Upper lobe of left lung (tissue), 6 donors: ENCODE data around the gene FGF16. TPM values are rescaled to one million over a fixed set of nuclear protein-coding genes. Genes with fewer than 3 reads are reported as not detected.
"Not testable (repeated sequence)": the region's sequence is repeated elsewhere in the genome, so short reads cannot be mapped to it uniquely, and the experiment has no call there.

Experiments used
- ATAC-seq, 2 donors: fragments of 200-7000 bp; cut with Tn5 transposase; one replicate each; pipeline ENCODE4 v1.9.1; 2022; ENCODE audit warnings: mild to moderate bottlenecking in 2 of 2, moderate library complexity in 2 of 2; ENCODE audit not compliant: low FRiP score in 2 of 2
- DNase-seq, 2 donors: peaks; one replicate each; pipeline ENCODE4 v3.0.0-alpha.2; 2019 to 2020
- H3K27ac ChIP-seq, 4 donors: fragments of 200-600 bp; sonication (generic); one replicate each; pipeline ENCODE4 v1.5.1; 2016 to 2019
- H3K27me3 ChIP-seq, 4 donors: fragments of 200-600 bp; sonication (generic); one replicate each; pipeline ENCODE4 v1.5.1; 2017 to 2019
- H3K36me3 ChIP-seq, 4 donors: fragments of 200-600 bp; sonication (generic); one replicate each; pipeline ENCODE4 v1.5.1; 2016 to 2019
- H3K4me1 ChIP-seq, 4 donors: fragments of 200-600 bp; sonication (generic); one replicate each; pipeline ENCODE4 v1.5.1; 2018 to 2019
- H3K4me3 ChIP-seq, 4 donors: fragments of 200-600 bp; sonication (generic); one replicate each; pipeline ENCODE4 v1.5.1; 2017 to 2019; ENCODE audit warnings: mild to moderate bottlenecking in 2 of 4, moderate library complexity in 1 of 4
- H3K9me3 ChIP-seq, 4 donors: fragments of 200-600 bp; sonication (generic); one replicate each; pipeline ENCODE4 v1.5.1; 2018 to 2019
- CTCF ChIP-seq, 6 experiments: fragments of 450-650 bp in 4 of 6; fragments of 200-600 bp in 2 of 6; sonication (generic) in 2 of 6; IDR thresholded peaks; one replicate each; pipeline ENCODE4 v1.5.1; 2016 to 2019; ENCODE audit warnings: antibody characterized with exemption in 6 of 6
- EP300 ChIP-seq, 4 donors: sonication (generic); formaldehyde crosslinking; IDR thresholded peaks; one replicate each; pipeline ENCODE4 v1.5.1; 2017; ENCODE audit warnings: antibody characterized with exemption in 4 of 4, control low read depth in 2 of 4
- POLR2A ChIP-seq, 4 donors: fragments of 450-650 bp; IDR thresholded peaks; one replicate each; pipeline ENCODE4 v1.5.1; 2016 to 2017; ENCODE audit warnings: antibody characterized with exemption in 4 of 4, mild to moderate bottlenecking in 2 of 4
- POLR2AphosphoS5 ChIP-seq, 2 donors: sonication (generic); formaldehyde crosslinking; IDR thresholded peaks; one replicate each; pipeline ENCODE4 v1.5.1; 2017; ENCODE audit warnings: antibody characterized with exemption in 2 of 2
- WGBS, 2 donors: methylation state at CpG; one replicate each; pipeline ENCODE4 v1.1.5; 2017 to 2018; 5-methylcytosine and 5-hydroxymethylcytosine counted together
- total RNA-seq, 6 donors: library from RNA; depleted of rRNA in 4 of 6; stranded (reverse); fragments of >200 nt in 4 of 6; gene quantifications; one replicate each; pipeline versions ENCODE4 v1.1.0 to v1.2.1, GENCODE V29; 2016 to 2021
- donor health status: DM: no; HTN: no; CAD: no; lungs with moderate emphysema.
- donor health status: DM: no; HTN: yes; CAD: no; lungs with severe emphysema.

Gene FGF16
- total RNA-seq, 6 donors from 2014 or later = 0.20 TPM; not detected in 5

- DNase-seq (no peak), ATAC-seq (no peak)
- Histone ChIP-seq H3K36me3 (no peaks in the 10 kb centered on the region), H3K4me3 (no peak overlapping the region), H3K9me3 (no peaks in the 10 kb centered on the region), H3K27me3 (no peaks in the 10 kb centered on the region), H3K27ac (no peak overlapping the region), H3K4me1 (no peaks in the 10 kb centered on the region)
- TF ChIP-seq CTCF (IDR thresholded peaks at IDR 0.05) (no peak), POLR2AphosphoS5 (IDR thresholded peaks at IDR 0.05) (no peak), EP300 (IDR thresholded peaks at IDR 0.05) (no peak), POLR2A (IDR thresholded peaks at IDR 0.05) (no peak)
- WGBS, 2 donors = 79 to 100% methylated on average over 3 to 18 of the region's 20 CpGs
Observed at GRCh38 chrX:77493677-77494553, 46.7 kb downstream of the FGF16 start.

- not testable (repeated sequence) for H3K27me3 ChIP-seq, H3K27ac ChIP-seq, H3K9me3 ChIP-seq, ATAC-seq, H3K36me3 ChIP-seq, H3K4me3 ChIP-seq, H3K4me1 ChIP-seq, DNase-seq
- WGBS, 2 donors = 71 to 100% methylated on average over 1 of the region's 1 CpG
Observed at GRCh38 chrX:77500164-77500563, 53.0 kb downstream of the FGF16 start.

GRCh38 chrX:77502951-77503525 is 55.8 kb downstream of the FGF16 start:
- Histone ChIP-seq H3K27me3 (no peaks in the 10 kb centered on the region), H3K4me3 (no peak overlapping the region), H3K36me3 (peaks cover 0 to 2% (median 0%) of the 10 kb centered on the region in 4 donors), H3K27ac (no peak overlapping the region), H3K9me3 (no peaks in the 10 kb centered on the region), H3K4me1 (no peaks in the 10 kb centered on the region)
- TF ChIP-seq POLR2A (IDR thresholded peaks at IDR 0.05) (no peak), POLR2AphosphoS5 (IDR thresholded peaks at IDR 0.05) (no peak), CTCF (IDR thresholded peaks at IDR 0.05) (no peak), EP300 (IDR thresholded peaks at IDR 0.05) (no peak)
- DNase-seq (no peak), ATAC-seq (no peak)
- 30 to 42% methylated on average over 2 of the region's 2 CpGs for WGBS, 2 donors

GRCh38 chrX:77505227-77505626 is 58.0 kb downstream of the FGF16 start:
- ATAC-seq (no peak), DNase-seq (no peak)
- no peaks in the 10 kb centered on the region for H3K9me3 ChIP-seq
- no peak overlapping the region for H3K4me3 ChIP-seq
- TF ChIP-seq POLR2AphosphoS5 (IDR thresholded peaks at IDR 0.05) (no peak), EP300 (IDR thresholded peaks at IDR 0.05) (no peak), CTCF (IDR thresholded peaks at IDR 0.05) (no peak)
- no peaks in the 10 kb centered on the region for H3K27me3 ChIP-seq
- peaks cover 0 to 21% (median 3%) of the 10 kb centered on the region in 4 donors for H3K36me3 ChIP-seq
- no peaks in the 10 kb centered on the region for H3K4me1 ChIP-seq
- H3K27ac ChIP-seq = no peak overlapping the region
- WGBS, 2 donors = 43 to 62% methylated on average over 2 of the region's 2 CpGs
